Mucosa of stomach (tissue), 1 donor: ENCODE measurements around the gene C2CD4B.

Experiments used
- H3K27me3 ChIP-seq: one replicate; pipeline ENCODE4 v1.7.0; 2013; ENCODE audit warnings: mild to moderate bottlenecking, low read length; ENCODE audit not compliant: control insufficient read depth, insufficient read depth
- H3K36me3 ChIP-seq: one replicate; pipeline ENCODE4 v1.7.0; 2013; ENCODE audit warnings: low read length; ENCODE audit not compliant: control insufficient read depth, insufficient read depth
- H3K4me1 ChIP-seq: one replicate; pipeline ENCODE4 v1.7.0; 2013; ENCODE audit warnings: mild to moderate bottlenecking, low read length; ENCODE audit not compliant: control insufficient read depth, insufficient read depth
- H3K4me3 ChIP-seq: one replicate; pipeline ENCODE4 v1.7.0; 2013; ENCODE audit warnings: low read length
- H3K9ac ChIP-seq: one replicate; pipeline ENCODE4 v1.7.0; 2013; ENCODE audit warnings: mild to moderate bottlenecking, low read length, moderate library complexity
- H3K9me3 ChIP-seq: one replicate; pipeline ENCODE4 v1.7.0; 2013; ENCODE audit warnings: mild to moderate bottlenecking, low read length, moderate library complexity; ENCODE audit not compliant: control insufficient read depth
- donor health status: Pancreatic carcinoma.

C2CD4B gene

DNA sequence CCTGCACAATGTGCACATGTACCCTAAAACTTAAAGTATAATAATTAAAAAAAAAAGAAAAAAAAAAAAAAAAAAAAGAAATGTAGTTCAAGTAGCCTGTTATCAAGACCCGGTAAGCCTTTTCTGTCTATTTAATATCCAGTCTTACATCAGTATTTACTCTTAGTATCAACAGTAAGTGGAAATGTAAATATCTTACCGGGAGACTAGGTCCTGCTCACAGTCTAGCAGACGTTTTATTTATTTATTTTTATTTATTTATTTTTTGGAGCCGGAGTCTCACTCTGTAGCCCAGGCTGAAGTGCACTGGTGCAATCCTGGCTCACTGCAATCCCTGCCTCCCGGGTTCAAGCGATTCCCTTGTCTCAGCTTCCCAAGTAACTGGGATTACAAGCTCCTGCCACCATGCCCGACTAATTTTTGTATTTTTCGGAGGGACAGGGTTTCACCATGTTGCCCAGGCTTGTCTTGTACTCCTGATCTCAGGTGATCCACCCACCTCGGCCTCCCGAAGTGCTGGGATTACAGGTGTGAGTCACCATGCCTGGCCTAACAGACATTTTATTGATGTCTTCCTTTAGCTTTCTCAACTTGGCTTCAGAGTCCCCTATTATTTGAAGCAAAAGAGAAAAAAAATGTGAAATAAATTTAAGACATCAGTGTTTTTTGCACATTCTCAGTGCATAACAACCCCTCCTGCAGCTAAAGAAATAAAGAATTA, 19.9 kb downstream of the C2CD4B start:
- Histone ChIP-seq H3K4me1 (peaks cover 29% of the 10 kb centered on the region), H3K9me3 (no peaks in the 10 kb centered on the region), H3K4me3 (no peak overlapping the region), H3K9ac (no peak overlapping the region), H3K36me3 (no peaks in the 10 kb centered on the region), H3K27me3 (no peaks in the 10 kb centered on the region)

DNA sequence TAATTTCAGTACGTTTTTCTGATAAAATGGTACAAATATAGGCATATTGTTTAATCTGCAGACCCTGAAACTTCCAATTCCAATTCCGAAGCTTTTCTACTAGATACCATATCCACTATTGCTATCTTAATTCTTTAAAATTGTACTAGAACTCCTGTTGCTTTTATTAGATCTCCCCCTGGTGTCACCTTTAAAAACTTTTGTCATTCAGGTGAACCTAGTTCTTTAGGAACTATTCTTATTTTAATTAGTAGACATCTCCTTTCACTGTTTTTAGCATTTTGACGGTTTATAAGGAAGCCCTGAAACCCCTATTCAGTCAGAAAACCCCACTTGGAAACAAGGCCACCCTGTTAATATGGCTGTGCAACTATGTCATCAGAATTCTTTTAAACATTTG, 22.3 kb downstream of the C2CD4B start:
- H3K36me3 ChIP-seq: no peaks in the 10 kb centered on the region
- H3K4me3 ChIP-seq: no peak overlapping the region
- no peak overlapping the region for H3K9ac ChIP-seq
- peaks cover 21% of the 10 kb centered on the region for H3K4me1 ChIP-seq
- no peaks in the 10 kb centered on the region for H3K9me3 ChIP-seq
- H3K27me3 ChIP-seq: no peaks in the 10 kb centered on the region

DNA sequence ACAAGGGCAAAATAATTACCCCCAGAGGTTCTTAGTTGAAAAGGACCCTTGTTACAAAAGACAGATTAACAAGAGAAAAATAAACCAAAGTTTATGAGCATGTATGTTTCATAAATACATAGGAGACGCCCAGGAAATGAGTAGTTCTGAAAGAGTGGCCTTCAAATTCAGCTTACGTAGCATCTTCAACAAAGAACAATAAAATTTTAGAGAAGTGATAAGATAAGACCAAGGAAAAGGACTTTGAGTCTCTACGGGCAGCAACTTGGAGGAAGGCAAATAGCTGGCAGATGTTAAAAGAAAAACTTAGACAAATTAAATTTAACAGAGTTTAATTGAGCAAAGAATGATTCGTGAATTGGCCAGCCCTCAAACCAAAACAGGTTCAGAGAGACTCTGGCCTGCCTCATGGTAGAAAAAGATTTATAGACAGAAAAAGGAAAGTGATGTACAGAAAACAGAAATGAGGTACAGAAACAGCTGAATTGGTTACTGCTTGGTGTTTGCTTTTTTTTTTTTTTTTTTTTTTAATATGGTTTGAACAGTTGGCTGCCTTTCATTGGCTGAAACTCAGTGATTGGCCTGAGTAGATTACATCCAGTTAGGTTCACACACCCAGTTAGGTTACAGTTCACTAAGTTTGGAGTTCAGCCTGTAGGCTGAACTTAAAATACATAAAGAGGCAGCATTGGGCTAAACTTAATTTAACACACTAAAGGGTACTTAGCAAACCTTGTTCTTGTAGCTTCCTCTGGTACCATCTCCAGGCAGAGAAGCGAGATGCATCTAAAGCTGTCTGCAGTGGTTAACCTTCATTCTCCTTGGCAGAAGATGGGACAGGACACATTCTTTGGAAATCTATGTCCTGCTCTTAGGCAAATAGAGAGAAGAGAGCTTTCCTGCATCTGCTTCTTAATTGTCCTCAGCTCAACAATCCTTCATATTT, 23.2 kb downstream of the C2CD4B start:
- H3K4me1 ChIP-seq: peaks cover 18% of the 10 kb centered on the region
- H3K27me3 ChIP-seq: no peaks in the 10 kb centered on the region
- H3K36me3 ChIP-seq: no peaks in the 10 kb centered on the region
- H3K9ac ChIP-seq: no peak overlapping the region
- H3K9me3 ChIP-seq: no peaks in the 10 kb centered on the region
- H3K4me3 ChIP-seq: no peak overlapping the region

GRCh38 chr15:62141200-62141599, 23.9 kb downstream of the C2CD4B start:
- Histone ChIP-seq H3K4me3 (no peak overlapping the region), H3K9me3 (no peaks in the 10 kb centered on the region), H3K27me3 (no peaks in the 10 kb centered on the region), H3K9ac (no peak overlapping the region), H3K4me1 (peaks cover 18% of the 10 kb centered on the region), H3K36me3 (no peaks in the 10 kb centered on the region)

- no peaks in the 10 kb centered on the region for H3K36me3 ChIP-seq
- H3K27me3 ChIP-seq: no peaks in the 10 kb centered on the region
- peaks cover 24% of the 10 kb centered on the region for H3K4me1 ChIP-seq
- H3K4me3 ChIP-seq: no peak overlapping the region
- H3K9ac ChIP-seq: no peak overlapping the region
- H3K9me3 ChIP-seq: no peaks in the 10 kb centered on the region
Observed at GRCh38 chr15:62138124-62138523, 27.0 kb downstream of the C2CD4B start.

DNA sequence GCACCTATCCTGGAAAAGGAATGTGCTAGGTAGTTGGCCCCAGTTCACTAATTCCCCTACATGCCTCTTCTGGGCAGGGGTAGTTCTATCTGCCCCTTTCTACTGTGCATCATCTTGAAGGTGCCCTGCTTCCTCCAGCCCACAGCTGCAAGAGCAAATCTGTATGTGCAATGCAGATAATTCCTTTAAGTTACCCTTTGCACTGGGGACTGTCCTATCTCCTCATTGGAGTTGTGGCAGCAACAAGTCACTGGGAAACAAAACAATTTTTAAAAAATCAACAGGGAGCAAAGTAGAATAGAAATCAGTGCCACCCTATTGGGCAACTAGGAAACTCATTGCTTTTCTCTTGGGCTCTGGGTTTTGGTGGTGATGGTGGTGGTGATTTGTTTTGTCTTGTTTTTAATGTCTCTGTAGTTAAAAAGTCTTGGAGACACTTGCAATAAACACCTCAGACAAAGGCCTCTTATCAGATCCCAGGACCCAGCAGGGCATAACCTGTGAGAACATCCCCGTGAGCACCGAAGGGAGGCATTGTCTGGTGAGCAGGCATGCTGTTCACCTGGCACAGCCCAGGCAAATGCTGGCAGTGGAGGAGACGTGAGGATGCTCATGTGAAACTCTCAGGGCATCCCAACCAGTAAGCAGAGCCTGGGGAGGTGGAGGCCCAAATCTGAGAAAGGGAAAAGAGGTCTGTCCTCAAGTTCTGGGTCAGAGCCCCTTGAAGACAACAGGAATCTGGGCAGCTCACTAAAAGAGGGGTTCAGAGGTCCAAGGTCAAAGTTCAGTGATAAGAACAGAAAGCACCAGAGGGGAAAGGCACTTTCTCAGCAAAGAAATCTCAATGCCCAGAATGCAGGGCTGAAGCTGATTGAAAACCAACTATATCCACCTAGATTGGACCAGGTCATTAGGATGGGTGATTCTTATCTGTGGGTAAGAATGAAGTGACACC, 27.9 kb downstream of the C2CD4B start:
- Histone ChIP-seq H3K9ac (no peak overlapping the region), H3K4me1 (peaks cover 20% of the 10 kb centered on the region), H3K4me3 (no peak overlapping the region), H3K27me3 (no peaks in the 10 kb centered on the region), H3K36me3 (no peaks in the 10 kb centered on the region), H3K9me3 (no peaks in the 10 kb centered on the region)

DNA sequence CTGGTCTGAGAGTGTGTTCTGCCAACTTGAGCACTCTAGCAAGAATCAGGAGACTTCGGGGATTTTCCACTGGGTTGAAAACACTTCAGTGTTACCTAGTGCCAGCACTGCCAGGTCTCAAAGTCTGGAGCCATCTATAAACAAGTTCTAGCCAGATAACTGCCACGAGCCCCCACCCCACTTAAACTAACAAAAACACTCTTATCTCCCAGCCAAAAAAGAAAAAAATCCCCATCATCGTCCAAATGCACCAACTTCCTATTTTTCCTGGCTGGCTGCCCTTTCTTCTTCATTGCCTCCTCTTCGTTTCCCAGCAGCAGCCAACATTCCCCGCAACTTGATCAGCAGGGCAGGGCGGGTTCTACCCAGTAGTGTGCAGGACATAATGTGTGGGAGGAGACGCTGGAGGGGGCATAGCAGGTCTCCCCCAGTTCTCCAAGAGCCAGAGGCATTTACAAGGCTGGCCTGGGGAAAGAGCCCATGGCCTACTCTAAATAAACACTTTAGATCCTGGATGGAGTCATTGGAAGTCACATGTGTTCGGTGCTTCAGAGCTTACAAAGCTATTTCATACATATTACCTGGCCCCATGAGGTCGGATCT, 29.5 kb downstream of the C2CD4B start:
- Histone ChIP-seq H3K36me3 (no peaks in the 10 kb centered on the region), H3K4me1 (peaks cover 16% of the 10 kb centered on the region), H3K4me3 (no peak overlapping the region), H3K27me3 (no peaks in the 10 kb centered on the region), H3K9me3 (no peaks in the 10 kb centered on the region), H3K9ac (no peak overlapping the region)

DNA sequence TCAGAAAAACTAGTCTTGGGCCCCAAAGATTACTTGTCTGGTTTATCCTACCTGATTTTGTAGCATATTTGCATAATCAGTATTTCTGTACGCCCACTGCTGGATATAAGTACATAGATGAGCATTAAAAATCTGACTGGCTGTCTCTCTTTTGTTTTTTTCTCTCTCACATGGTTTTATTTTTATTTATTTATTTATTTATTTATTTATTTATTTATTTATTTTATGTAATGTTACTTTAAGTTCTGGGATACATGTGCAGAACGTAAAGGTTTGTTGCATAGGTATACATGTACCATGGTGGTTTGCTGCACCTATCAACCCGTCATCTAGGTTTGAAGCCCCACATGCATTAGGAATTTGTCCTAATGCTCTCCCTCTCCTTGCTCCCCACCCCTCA, 31.9 kb downstream of the C2CD4B start:
- no peaks in the 10 kb centered on the region for H3K9me3 ChIP-seq
- H3K9ac ChIP-seq: no peak overlapping the region

GRCh38 chr15:62128916-62129315, 36.2 kb downstream of the C2CD4B start:
- Histone ChIP-seq H3K4me3 (no peak overlapping the region), H3K27me3 (no peaks in the 10 kb centered on the region), H3K4me1 (peaks cover 18% of the 10 kb centered on the region), H3K9ac (no peak overlapping the region), H3K9me3 (no peaks in the 10 kb centered on the region), H3K36me3 (no peaks in the 10 kb centered on the region)

More for the DNA sequence above, 31.9 kb downstream of the C2CD4B start:
- Histone ChIP-seq H3K4me1 (peaks cover 16% of the 10 kb centered on the region), H3K27me3 (no peaks in the 10 kb centered on the region), H3K36me3 (no peaks in the 10 kb centered on the region), H3K4me3 (no peak overlapping the region)

- Histone ChIP-seq H3K9ac (no peak overlapping the region), H3K4me1 (peaks cover 28% of the 10 kb centered on the region), H3K9me3 (no peaks in the 10 kb centered on the region), H3K36me3 (no peaks in the 10 kb centered on the region), H3K27me3 (no peaks in the 10 kb centered on the region), H3K4me3 (no peak overlapping the region)
Observed at GRCh38 chr15:62126364-62126763, 38.7 kb downstream of the C2CD4B start.

DNA sequence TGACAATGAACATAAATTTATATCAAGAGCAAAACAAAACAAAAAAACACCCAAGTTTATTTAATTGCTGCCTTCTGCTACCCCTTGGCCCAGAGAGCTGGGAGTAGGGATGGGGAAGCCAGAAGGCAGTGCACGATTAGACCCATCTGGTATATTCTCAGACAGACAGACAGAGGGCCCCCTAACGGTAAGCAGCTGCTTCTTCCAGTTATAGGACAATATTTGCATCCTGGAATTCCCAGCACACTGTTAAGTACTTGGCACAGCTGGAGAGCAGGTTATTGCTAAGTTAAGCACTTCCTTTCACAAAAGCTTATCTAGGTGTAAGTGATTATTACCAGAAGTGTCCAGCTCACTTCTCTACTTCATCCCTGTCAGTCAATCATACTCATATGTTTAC, 39.3 kb downstream of the C2CD4B start:
- Histone ChIP-seq H3K9ac (no peak overlapping the region), H3K4me3 (no peak overlapping the region), H3K9me3 (no peaks in the 10 kb centered on the region), H3K4me1 (peaks cover 28% of the 10 kb centered on the region), H3K36me3 (no peaks in the 10 kb centered on the region), H3K27me3 (no peaks in the 10 kb centered on the region)
